ENCODE measurements around the gene IL17RD.

Gene IL17RD

DNA sequence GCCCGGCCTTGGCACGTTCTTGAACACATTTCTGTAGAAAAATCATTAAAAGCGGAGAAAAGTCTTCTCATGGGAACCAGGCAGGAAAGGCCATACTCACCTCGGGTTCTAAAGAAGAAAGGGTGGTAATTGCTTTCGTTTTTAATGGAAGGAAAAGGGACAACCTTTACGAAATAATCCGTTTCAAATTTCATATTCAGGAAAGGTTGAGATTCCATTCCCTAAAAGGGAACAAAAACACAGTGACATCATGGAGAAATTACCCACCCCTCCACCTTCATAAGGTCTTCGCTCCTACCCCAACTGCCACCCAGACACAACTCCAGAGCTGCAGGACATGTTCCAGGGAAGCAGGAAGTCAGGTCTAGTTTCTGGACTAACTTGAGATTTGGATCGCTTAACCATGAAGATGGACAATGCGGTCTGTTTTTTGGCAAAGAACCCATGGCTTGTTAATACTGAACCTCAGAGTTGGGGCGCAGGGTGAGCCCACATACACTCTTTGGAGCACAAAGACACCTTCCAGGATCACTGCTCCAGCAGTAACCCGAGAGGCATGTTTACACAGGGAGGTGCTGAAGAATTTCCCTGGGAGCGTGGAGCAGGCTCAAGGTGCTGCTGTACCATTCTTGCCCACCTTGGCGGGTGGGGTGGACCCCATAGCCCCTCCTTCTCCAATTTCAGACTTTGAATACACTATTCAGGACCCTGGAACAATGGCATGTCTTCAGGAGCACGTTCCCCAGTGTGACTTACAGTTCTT, 55.5 kb downstream of the IL17RD start:
- Mint-ChIP-seq H3K27ac (no peak overlapping the region), H3K36me3 (ENCODE audit: low read depth) (no peaks in the 10 kb centered on the region), H3K9me3 (no peaks in the 10 kb centered on the region), H3K4me3 (no peak overlapping the region), H3K4me1 (ENCODE audit: low read depth) (no peaks in the 10 kb centered on the region), H3K27me3 (ENCODE audit: low read depth) (peaks cover 2% of the 10 kb centered on the region)
- DNase-seq (ENCODE audit: low spot score) = no peak

DNA sequence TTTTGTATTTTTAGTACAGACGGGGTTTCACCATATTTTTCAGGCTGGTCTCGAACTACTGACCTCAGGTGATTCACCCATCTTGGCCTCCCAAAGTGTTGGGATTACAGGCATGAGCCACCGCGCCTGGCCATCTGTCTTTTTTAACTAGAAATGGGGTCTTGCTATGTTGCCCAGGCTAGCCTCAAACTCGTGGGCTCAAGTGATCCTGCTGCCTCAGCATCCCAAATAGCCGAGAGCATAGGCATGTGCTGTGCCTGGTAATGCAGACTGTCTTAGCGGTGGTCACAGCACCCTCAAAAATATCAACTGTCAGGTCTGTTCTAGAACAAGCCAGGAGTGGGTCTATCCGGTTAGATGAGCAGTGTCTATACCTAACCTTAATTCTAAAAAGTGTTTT, 56.5 kb downstream of the IL17RD start:
- DNase-seq (ENCODE audit: low spot score) = no peak
- Mint-ChIP-seq H3K4me1 (ENCODE audit: low read depth) (no peaks in the 10 kb centered on the region), H3K27ac (no peak overlapping the region), H3K9me3 (no peaks in the 10 kb centered on the region), H3K27me3 (ENCODE audit: low read depth) (no peaks in the 10 kb centered on the region), H3K4me3 (no peak overlapping the region), H3K36me3 (ENCODE audit: low read depth) (no peaks in the 10 kb centered on the region)

DNA sequence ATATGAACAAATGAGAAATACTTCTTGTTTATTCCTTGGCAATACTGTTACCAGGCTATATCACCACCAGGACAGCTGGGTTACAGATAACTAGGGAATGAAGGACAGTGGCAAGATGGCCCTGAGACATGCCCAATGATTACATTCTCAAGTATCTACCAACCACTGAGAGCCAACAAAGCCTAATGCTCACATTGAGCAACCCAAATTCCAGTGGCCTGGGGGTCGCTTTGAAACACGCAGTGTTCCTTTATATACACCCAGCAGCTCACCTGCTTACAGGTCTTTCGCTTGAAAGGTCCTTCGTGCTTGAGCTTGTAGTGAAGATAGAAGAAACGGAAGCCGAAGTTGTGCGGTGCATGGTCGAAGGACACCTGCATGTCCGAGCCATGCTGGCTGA, 59.6 kb downstream of the IL17RD start:
- Mint-ChIP-seq H3K4me1 (ENCODE audit: low read depth) (no peaks in the 10 kb centered on the region), H3K27ac (no peak overlapping the region), H3K27me3 (ENCODE audit: low read depth) (peaks cover 8% of the 10 kb centered on the region), H3K9me3 (no peaks in the 10 kb centered on the region), H3K36me3 (ENCODE audit: low read depth) (no peaks in the 10 kb centered on the region), H3K4me3 (no peak overlapping the region)
- no peak for DNase-seq (ENCODE audit: low spot score)

DNA sequence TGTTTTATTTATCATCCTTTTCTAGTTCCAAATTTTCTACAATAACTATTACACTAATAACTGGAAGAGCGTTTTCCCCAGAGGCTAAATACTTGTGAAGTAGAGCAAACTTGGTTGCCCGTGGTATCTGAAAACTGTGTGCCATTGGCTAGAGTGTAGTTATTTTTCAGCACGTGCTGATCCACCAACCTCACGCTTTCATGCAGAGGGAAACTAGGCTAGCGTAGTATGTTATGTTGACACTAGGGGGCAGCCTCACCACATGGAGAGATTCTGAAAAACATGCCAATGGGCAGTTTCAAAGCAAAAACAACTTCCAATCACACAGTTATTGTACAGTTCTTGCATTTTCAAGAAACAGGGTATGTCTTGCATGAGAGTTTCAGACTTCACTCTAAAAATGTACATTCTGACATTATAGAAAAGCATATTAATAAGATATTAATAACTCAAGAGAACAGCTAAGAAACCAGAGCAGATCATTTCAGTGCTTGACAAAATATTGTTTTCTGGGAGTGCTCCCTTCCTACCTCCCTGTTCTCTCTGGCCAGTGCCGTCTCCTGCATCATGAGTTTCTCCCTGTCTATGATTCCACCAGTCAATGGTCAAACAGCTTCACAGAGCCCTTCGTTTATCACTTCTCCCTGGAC, 65.0 kb downstream of the IL17RD start:
- DNase-seq (ENCODE audit: low spot score) = peak; percentile 38
- peaks cover 2% of the 10 kb centered on the region for H3K4me1 Mint-ChIP-seq (ENCODE audit: low read depth)
- H3K4me3 Mint-ChIP-seq = no peak overlapping the region
- no peaks in the 10 kb centered on the region for H3K9me3 Mint-ChIP-seq
- peaks cover 8% of the 10 kb centered on the region for H3K27me3 Mint-ChIP-seq (ENCODE audit: low read depth)
- H3K36me3 Mint-ChIP-seq (ENCODE audit: low read depth) = no peaks in the 10 kb centered on the region
- no peak overlapping the region for H3K27ac Mint-ChIP-seq

DNA sequence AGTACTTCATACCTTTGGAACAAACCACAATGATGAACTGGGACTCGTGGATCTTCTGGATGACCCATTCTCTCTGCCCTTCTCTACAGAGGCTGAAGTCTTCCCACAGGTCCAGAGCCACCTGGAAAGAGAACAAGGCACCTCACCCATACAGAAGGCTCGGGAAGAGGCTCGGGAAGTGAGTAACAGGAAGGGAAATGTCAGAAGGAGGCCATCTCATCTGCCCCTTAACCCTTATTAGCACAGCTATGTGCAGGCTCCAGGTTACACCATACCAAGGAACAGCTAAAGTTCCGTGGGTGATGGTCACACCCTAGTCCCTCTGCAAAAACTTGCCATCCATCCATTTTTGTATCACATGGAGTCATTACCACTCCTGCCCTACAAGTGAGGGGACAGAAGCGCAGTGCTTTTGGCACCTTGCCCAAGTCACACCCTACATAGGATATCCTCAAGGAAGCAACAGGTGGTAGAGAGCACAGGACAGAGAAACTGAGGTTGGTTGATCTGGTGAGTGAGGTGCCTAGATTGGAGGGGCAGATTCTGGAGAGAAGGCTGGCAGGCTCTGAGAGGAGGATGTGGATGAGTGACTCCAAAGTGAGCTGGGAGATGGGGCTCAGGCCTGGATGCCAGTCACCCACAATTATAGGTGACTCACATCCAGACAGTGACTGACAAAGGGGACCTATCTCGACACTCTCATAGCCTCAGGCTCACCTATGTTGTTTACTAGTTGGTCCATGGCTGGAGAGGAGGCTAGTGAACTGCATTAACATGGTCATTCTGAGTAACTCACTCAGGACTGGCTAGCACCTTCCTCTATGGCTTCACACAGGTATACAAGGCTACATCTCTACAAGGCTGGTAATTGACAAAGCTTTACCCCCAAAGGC, 66.5 kb downstream of the IL17RD start:
- peaks cover 2% of the 10 kb centered on the region for H3K4me1 Mint-ChIP-seq (ENCODE audit: low read depth)
- H3K27me3 Mint-ChIP-seq (ENCODE audit: low read depth) = peaks cover 14% of the 10 kb centered on the region
- H3K27ac Mint-ChIP-seq = no peak overlapping the region
- no peaks in the 10 kb centered on the region for H3K9me3 Mint-ChIP-seq
- no peak overlapping the region for H3K4me3 Mint-ChIP-seq
- no peak for DNase-seq (ENCODE audit: low spot score)
- H3K36me3 Mint-ChIP-seq (ENCODE audit: low read depth) = no peaks in the 10 kb centered on the region

DNA sequence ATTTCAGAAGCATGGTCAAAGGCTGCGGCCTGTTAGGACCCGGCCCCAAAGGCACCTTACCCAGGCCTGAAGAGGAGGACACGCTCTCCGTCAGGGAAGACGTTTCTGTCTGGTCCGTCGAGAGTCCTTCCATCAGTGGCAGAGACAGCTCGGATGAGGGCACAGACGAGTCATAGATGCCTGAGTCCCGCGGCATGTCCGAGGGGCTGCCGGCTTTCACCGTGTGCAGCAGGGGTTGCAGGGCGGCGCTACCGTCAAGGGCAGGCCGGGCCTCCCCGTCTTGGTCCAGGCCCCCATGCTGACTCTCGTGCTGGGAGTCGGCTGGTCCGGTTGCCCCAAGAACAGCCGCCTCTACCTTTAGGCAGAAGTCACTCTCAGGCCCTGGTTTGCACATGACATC, 67.6 kb downstream of the IL17RD start:
- H3K27me3 Mint-ChIP-seq (ENCODE audit: low read depth) = peaks cover 16% of the 10 kb centered on the region
- no peak overlapping the region for H3K4me3 Mint-ChIP-seq
- no peak for DNase-seq (ENCODE audit: low spot score)
- no peaks in the 10 kb centered on the region for H3K9me3 Mint-ChIP-seq
- no peaks in the 10 kb centered on the region for H3K36me3 Mint-ChIP-seq (ENCODE audit: low read depth)
- H3K4me1 Mint-ChIP-seq (ENCODE audit: low read depth) = peaks cover 2% of the 10 kb centered on the region
- H3K27ac Mint-ChIP-seq = no peak overlapping the region

DNA sequence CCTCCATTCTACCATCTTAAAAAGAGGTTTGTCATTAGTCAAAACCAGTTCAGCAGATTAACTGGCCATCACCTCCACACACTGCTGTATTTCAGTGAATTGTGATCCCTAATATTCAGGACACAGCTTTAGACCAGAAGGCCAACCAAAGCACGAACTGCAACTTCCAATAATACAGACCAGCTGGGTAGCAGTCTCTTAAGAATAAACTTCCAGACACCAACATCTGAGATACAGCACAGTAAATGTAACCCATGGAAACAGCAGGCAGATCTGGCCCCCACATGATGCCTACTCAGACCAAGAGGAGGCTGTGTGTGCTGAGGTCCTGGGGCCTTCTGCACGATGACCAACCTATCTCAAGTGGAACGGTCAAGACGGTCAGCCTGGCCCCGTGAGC, 69.8 kb downstream of the IL17RD start:
- peaks cover 20% of the 10 kb centered on the region for H3K27me3 Mint-ChIP-seq (ENCODE audit: low read depth)
- H3K4me3 Mint-ChIP-seq = no peak overlapping the region
- no peaks in the 10 kb centered on the region for H3K9me3 Mint-ChIP-seq
- DNase-seq (ENCODE audit: low spot score) = no peak
- H3K27ac Mint-ChIP-seq = no peak overlapping the region
- no peaks in the 10 kb centered on the region for H3K36me3 Mint-ChIP-seq (ENCODE audit: low read depth)
- H3K4me1 Mint-ChIP-seq (ENCODE audit: low read depth) = peaks cover 2% of the 10 kb centered on the region

DNA sequence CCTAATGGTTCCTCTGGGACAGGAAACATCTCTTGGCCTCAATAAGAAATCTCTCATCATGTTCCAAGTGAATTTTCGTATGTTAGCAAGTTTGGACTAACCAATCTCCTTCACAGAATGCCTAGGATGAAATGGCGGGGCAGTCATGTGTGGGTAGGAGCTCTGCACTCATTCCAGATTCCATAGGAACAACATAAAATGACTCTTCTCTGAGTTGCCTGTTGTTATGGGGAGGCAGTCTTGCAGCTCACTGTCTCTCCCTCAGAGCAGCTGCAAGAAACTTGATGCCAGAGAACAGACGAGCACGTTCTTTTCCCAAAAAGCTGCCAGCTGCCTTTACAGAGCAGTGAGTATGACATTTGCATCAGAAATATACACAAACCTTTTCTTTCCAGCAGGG, 70.6 kb downstream of the IL17RD start:
- Mint-ChIP-seq H3K36me3 (ENCODE audit: low read depth) (no peaks in the 10 kb centered on the region), H3K27me3 (ENCODE audit: low read depth) (peaks cover 20% of the 10 kb centered on the region), H3K9me3 (no peaks in the 10 kb centered on the region), H3K27ac (no peak overlapping the region), H3K4me3 (no peak overlapping the region), H3K4me1 (ENCODE audit: low read depth) (no peaks in the 10 kb centered on the region)
- no peak for DNase-seq (ENCODE audit: low spot score)

DNA sequence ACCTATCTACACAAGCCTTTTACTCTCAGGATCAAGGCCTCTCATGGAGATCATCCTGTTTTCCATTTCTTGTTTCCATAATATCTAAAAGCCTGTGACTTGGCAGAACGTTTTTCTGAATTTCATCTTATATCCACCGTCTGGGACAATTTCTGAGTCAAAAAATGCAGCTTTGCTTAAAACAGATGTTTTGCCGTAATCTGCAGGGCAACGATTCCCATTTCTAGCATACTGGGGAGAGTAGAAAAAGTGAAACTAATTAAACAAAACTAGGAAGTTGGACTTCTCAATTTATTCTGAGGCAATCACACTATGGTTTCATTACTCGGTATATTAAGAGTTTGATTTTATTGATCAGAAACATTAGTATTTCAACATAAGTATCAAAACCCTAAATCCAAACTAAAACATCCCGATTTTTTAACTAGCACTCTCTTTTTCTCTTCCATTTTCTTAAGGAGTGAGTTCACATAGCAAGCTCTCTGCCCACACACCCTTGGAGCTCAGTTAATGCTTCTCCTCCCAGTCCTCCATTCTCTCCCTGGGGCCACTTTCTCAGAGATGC, 71.1 kb downstream of the IL17RD start:
- Mint-ChIP-seq H3K4me3 (no peak overlapping the region), H3K27ac (no peak overlapping the region)
- no peak for DNase-seq (ENCODE audit: low spot score)

DNA sequence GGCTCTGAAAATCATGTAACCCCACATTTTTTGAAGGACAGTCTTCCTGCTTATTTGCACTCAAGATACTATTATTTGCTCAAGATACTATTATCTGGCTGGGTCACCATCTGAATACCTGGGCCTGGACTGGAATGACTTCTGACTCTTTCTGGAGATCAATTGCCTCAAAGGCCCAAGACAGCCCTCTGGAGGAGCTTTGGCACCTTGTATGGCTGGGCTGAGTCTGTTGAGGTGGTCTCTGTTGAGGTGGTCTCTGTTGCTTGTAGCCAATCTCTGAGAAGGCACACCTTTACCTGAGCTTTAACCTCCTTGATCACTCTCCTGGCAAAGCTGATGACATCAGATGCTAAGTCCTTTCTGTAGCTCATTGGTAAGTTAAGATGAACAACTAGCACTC, 71.7 kb downstream of the IL17RD start:
- Mint-ChIP-seq H3K4me3 (no peak overlapping the region), H3K9me3 (no peaks in the 10 kb centered on the region), H3K4me1 (ENCODE audit: low read depth) (no peaks in the 10 kb centered on the region), H3K27ac (no peak overlapping the region), H3K27me3 (ENCODE audit: low read depth) (peaks cover 25% of the 10 kb centered on the region), H3K36me3 (ENCODE audit: low read depth) (no peaks in the 10 kb centered on the region)
- no peak for DNase-seq (ENCODE audit: low spot score)

More for the DNA sequence above, 71.1 kb downstream of the IL17RD start:
- Mint-ChIP-seq H3K27me3 (ENCODE audit: low read depth) (peaks cover 22% of the 10 kb centered on the region), H3K4me1 (ENCODE audit: low read depth) (no peaks in the 10 kb centered on the region), H3K9me3 (no peaks in the 10 kb centered on the region), H3K36me3 (ENCODE audit: low read depth) (no peaks in the 10 kb centered on the region)

DNA sequence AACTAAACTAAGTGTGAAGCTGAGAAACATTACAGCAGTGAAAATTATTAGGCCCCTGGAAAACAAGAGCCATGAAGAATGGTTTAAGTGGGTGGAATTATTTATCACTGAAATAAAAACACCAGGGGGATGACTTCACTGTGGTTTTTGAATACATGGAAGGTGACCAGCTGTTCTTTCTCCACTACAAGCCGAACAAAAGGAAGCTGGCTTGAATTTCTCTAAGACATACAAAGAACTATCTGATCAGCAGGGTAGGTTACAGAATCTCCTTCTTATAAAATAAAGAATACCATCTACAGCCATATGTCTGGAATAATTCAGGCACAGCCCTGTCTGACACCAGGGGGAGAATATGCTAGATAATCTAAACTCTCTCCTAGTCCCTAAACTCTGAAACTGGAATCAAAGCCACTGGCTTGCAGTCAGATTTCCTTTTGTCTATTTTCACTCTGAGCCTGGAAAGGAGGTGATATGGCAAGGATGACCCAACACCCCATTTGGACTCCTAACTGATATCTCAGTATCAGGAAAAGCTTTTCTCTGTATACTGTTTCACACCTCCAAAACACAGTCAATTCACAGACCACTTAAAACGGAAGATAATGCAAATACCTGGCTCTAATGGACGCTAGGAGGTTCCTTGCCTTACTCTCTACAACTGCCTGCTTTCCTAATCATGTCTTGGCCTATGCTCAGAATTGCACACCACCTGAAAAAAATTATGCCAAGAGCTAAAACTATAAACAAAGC, 73.5 kb downstream of the IL17RD start:
- Mint-ChIP-seq H3K27ac (no peak overlapping the region), H3K4me3 (no peak overlapping the region), H3K27me3 (ENCODE audit: low read depth) (peaks cover 29% of the 10 kb centered on the region), H3K36me3 (ENCODE audit: low read depth) (no peaks in the 10 kb centered on the region), H3K4me1 (ENCODE audit: low read depth) (no peaks in the 10 kb centered on the region), H3K9me3 (no peaks in the 10 kb centered on the region)
- no peak for DNase-seq (ENCODE audit: low spot score)

DNA sequence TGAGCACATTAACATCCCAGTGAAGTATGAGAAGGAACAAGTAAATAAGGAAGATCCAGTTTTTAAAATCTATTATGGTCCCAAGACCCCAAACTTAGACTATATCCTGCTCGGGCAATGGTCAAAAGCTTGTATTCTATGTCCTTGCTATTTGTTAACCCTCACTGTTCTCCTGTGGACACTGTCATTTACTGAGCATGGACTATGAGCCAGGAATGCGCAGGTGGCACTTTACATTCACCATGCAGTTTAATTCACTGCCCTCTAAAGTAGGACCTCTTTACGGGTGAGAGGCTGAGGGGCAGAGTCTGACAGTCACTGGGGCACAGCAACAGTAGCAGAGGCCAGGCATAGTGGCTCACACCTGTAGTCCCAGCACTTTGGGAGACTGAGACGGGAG, 76.1 kb downstream of the IL17RD start:
- Mint-ChIP-seq H3K36me3 (ENCODE audit: low read depth) (no peaks in the 10 kb centered on the region), H3K27ac (no peak overlapping the region), H3K4me3 (no peak overlapping the region), H3K4me1 (ENCODE audit: low read depth) (no peaks in the 10 kb centered on the region), H3K27me3 (ENCODE audit: low read depth) (peaks cover 29% of the 10 kb centered on the region), H3K9me3 (no peaks in the 10 kb centered on the region)
- DNase-seq (ENCODE audit: low spot score) = no peak

DNA sequence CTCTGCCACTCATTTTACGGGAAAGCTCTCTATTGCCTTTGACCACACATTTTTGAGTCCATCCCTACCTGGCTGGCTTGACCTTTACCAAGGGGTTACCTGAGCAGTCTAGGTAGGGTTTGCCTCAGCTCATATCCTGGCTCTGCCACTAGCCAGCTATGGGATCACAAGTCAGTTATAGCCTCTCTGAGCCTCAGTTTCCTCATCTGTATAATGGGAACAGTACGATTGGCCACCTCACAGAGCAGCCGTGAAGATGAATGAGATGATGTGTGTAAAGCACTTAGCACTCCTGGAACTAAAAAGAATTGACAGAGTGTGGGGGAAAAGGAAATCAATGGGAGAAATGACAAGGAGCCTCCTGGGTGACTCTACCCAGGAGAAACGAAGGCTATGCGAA, 76.7 kb downstream of the IL17RD start:
- Mint-ChIP-seq H3K36me3 (ENCODE audit: low read depth) (no peaks in the 10 kb centered on the region), H3K9me3 (no peaks in the 10 kb centered on the region), H3K4me3 (no peak overlapping the region), H3K4me1 (ENCODE audit: low read depth) (no peaks in the 10 kb centered on the region), H3K27me3 (ENCODE audit: low read depth) (peaks cover 26% of the 10 kb centered on the region), H3K27ac (no peak overlapping the region)
- no peak for DNase-seq (ENCODE audit: low spot score)

Data from T-helper 2 cell treated with Interferon-gamma antibody and Interleukin-4, amounts not matched to agents 5 μg/mL and 100 μg/mL, for 36 hours (primary cell).